ENCODE measurements around the gene TBX3.

Gene TBX3

DNA sequence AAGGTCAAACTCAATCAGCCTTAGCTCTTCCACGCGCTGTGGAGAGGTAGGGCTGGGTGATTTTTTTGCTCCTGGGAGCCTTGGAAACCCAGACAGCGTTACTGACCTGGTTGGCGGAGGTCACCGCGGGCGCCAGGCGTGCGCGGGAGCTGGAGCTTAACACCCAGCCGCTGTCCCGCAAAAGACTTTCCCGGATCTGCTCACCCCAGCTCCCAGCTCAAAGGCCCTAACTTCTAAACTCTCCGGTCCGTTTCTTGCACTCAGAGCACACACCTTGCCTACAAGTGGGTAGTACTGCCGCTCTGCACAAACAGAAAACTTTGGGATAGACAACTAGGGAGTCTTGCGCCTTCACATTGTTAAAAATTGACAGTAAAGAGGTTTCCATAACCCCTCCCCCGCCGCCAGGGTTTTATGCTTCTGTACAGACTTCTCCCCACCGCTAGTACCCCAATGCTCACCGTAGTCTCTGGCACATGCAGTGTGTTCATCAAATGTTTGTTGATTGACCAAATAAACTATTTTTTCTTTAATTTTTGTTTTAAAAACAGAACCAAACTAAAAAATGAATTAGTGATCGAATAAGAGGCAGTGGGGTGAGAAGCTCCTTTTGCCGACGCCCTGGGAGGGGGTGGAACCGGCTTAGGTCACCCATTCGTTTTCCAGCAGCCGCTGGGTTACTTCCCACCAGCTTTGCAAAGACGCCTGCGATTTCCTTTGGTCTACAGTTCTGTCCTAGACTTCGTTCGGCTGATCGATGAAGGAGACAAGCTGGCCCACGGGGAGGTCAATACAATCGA is 12.7 kb upstream of the TBX3 start:
- no peak for DNase-seq

DNA sequence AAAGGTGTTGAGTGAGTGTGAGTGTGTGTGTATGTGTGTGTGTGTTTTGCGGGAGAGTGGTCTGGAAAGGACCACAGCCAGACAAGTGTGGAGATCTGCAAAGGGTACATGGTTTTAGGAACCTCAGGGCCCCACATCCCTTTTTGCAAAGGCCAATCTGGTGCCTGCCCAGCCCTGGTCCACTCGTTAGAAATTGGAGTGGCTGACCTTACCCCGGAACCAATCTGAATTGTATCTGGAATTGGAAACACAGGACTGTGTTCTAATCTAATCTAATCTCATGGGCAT is 11.3 kb upstream of the TBX3 start:
- no peak for DNase-seq

DNA sequence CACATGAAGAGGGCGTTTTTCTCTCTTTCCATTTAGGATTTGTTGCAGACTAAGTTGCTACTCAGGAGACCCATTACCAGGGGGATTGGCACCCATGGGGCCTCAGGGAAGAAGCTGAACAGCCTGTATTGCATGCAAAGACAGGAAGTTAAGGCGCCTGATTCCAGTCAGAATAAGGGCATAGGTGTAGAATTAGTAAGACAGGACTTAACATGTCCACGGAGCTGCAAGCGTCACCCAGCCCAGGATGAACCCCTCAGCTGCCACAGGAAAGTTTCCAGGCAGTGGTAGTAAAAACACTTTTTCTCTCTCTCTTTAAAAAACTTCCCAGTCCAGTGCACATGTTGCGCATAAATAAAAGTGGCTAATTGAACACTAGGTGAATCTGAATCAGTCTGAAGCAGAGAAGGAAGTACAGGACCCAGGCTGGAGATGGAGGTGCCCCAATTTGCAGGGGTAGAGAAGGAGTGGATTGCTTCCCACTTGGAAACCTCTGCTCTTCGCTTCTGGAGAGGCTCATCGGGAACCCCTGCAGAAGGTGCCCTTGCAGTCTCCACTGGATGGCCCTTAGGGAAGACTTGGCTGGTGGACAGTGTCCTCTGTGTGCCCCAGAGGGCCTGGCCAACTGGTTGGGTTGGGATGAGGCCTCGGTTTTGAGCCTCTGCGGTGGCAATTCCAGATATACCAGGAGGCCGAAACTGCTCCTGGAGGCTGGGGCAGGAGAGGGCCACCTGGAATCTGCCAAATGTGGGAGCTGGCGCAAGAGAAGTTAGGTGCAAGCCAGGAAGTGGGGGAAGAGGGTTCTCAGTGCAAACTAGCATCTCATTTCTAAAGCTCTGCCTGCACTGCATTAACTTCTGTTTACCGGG is 10.7 kb upstream of the TBX3 start:
- no peak for DNase-seq

DNA sequence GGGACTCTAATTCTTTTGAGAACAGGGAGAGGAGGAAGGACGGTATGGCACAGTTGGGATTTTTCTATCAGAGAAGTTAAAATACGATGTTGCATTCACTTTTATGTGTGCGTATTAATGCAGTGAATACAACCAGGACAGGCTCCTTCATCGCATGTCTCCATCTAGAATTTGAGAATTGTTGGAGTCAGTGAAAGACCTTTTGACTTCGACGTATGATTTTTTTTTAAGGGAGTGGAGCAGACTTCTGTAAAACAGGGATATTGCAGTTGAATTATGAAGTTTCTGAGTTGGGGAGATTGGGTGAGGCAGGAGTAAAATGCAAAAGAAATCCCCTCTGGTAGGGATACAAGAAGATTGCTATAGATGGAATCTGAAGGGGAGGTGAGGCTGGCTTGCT is 9.6 kb upstream of the TBX3 start:
- no peak for DNase-seq

DNA sequence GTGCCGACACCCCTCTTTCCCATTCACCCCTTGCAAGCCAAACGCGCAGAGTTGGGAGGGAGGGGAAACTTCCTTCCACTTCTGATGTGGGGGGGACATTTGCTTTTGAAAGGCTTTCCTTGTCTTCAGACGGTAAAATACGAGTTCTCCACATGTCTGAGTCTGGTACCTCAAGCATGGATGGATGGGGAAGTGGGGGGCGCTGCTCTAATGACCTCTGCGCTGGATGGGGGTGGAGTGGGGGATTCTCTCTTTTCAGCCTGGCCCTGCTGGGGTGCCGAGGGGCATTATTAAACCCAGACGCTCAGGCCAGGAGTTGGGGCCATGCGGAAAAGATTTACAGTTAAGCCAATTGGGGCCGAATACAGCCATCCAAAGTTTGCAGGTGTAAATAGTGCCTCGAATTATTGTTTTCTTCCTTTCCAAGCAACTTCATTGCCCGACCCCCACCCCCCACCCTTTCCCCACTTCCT is 9.1 kb upstream of the TBX3 start:
- no peak for DNase-seq

DNA sequence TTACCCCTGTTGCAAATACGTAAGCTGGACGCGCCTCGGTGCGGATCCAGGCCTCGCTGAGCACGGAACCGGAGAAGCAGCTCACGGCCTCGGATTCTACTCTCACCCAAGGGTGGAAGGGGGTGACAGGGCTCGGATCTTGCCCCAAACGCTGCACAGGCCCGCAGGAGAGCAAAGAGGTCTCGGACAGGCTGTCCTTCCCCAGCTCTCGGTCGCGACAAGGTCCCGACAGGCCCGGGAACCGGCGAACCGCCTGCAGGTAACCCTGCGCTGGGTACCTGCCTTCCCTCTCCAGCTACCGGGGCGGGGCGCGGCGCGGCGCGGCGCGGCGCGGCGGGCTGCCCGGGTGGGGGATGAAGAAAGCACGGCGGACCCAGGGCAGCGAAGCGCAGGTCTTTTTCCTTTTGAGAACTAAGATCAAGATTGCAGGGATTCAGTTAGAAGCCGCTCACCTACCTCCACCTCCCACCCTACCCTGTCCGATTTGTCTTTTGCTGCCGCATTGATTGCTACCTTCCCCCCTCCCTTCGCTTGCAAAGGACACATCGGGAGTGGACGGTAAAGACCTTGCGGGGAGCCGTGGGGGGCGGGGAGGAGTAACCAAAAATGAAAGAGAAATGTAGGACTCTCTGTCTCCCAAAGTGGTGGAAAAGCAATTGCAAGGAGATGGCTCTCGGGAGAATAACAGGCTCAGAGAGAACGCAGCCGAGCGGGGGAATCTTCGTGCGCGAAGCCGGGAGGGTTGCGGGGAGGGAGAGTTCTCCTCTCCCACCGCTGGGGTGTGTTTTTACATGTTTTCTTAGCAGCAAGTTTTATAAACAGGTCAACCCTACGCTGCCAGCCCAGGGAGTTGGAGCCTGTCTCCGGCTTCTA is 8.4 kb upstream of the TBX3 start:
- no peak for DNase-seq

DNA sequence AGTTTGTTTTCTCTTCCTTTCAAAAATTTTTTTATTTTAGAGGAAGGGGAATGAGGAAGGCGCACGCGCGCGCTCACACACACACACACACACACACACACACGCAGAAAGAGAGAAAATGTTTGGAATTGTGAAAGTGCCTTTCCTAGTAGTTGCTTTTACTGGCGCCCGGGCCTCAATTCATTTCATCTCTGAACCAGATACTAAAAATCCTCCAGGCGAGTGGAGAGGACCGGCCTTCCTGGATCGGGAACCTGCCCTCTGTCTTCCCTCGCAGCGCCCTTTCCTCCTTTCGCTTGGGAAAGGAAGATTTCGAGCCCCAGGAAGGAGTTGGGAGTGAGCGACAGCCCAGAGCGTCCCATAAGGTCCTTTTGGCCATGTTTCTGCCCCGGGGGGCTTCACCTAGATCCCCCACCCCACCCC is 7.8 kb upstream of the TBX3 start:
- DNase-seq = no peak

DNA sequence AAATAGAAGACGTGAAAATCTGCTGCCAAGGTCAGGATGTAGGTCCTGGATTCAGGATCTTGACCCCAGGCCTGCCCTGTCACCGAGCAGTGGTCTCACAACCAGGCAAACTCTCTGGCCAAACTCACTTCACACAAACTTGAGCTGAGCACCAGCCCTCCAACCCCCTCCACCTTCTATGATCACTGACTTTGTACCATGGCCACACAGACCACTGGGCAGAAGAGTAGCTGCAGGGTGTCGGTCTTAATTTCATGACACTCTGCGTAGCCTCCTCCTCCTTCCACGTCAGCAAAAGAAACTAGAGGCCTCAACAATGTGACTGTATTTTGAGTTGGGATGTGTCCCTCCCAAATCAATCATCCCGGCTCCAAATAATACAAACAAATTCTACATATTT is 7.2 kb upstream of the TBX3 start:
- DNase-seq = no peak

DNA sequence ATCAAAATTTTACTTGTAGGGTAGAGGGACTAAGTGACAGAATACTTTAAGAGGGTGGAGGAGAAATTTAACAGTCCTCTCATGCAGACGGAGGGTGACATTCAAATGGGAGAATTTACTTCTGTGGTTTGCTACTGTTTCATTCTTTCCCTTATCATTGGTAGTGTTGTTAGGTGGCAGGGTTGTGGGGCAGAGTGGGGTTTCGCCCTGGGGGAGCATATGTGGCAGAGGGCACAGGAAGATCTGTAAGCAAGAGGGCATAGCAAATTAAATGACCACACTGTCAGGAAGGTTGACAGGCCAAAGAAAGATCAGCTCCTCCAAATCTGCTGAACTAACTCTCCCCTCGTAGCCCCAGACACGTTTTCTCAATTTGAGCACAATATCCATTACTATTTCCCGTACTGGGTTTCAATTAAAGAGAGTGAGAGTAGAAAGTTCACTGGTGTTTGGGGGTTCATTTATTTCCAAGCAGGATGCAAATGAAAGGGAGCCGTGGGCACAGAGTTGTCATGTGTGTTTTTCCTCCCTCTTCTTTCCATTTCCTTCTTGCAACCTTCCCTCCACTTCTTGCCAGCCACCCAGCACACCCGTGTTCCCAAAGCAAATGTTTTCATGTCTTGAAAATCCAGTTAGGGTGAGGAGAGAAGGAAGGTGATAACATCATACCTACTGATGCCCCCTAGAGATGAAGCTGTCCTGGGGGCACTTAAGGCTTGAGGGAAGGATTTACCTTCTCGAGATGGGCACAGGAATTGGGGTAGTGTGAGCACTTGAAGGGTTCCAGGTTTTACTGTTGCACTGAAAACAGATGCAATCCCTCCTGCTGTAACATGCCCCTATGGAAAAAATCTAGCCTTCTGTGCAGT is 6.5 kb upstream of the TBX3 start:
- no peak for DNase-seq

DNA sequence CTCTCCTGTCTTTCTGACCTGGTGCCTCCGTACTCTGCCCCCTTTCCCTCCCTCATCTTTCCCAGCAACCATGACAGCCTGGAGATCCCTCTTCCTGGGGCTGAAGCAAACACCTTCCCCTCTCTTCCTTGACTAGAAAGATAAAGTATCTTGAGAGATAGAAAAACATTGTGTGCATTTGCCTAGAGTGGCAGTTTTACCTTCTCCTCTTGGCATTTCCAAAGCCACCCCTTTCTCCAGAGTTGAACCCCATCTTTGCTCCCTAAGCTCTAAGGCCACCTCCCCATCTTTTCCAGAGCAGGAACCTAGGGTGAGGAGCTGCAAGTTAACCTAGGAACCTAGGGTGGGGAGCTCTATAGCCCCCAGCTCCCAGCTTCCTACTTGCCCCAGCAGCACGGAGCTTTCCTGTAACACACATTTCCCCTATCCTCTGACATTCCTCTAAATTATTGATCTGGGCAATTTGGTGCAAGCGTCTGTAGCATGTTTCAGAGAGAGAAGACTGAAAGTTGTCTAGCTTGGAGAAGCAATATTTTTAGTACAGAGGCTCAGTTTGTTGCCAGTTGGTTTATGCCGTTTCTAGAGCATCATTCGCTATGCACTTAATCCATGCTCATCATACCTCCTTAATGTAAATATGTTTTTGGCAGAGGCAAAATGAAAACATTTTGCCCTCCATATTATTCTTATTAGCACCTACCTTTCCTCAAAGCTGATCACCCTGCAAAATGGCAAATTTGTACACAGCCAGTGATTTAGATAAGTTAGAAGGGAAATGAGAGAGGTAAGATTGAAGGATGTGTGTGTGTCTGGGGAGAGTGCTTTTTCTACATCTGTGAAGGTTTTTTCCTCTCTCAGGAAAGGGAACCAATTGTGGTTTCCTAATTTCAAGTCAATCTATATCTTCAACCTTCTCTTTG is 5.4 kb upstream of the TBX3 start:
- DNase-seq = no peak

DNA sequence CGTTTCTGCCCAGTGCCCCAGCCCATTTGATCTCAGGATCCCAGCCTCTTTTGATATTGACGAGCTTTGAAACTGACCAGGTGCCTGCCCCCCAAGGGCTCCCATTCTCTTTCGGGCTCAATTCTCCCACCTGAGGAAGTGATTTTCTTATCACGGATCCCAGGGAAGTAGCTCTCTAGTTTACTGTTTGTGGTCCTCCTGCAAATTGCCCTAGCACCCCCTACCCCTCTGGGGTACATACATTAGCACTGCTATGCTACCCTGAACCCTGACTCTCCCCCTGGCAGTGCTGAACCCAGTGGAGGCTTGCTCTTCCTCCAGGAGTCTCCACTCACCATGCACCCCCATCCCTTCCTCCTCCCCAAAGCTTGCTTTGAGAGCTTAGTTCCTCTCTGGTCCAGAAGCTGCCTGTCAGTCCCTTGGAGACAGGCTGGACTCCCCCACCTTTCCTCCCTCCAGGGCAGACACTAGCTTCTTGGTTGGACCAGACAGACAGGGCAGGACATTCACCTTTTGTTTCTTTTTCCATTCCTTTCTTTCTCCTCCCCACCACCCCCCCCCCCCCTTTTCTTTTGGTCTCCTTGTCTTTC is 4.4 kb upstream of the TBX3 start:
- no peak for DNase-seq

DNA sequence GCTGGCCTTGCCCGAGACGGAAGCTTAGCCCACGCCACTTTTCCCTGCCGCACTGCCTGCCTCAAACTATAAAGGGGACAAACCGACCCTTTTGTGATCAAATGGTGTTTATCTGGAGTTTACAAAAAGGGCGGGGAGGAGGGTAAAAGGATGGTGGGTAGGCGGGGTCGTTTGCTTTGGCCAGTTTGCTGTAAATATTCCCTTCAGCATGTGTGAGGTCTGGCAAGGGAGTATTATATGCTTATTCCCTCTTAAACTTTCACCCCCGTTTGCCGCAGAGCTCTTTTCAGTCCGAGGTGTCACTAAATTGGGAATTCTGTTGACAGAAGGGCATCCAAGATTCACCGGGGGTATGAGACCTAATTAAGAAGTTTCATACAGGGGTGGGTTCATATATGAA is 3.8 kb upstream of the TBX3 start:
- DNase-seq = no peak

DNA sequence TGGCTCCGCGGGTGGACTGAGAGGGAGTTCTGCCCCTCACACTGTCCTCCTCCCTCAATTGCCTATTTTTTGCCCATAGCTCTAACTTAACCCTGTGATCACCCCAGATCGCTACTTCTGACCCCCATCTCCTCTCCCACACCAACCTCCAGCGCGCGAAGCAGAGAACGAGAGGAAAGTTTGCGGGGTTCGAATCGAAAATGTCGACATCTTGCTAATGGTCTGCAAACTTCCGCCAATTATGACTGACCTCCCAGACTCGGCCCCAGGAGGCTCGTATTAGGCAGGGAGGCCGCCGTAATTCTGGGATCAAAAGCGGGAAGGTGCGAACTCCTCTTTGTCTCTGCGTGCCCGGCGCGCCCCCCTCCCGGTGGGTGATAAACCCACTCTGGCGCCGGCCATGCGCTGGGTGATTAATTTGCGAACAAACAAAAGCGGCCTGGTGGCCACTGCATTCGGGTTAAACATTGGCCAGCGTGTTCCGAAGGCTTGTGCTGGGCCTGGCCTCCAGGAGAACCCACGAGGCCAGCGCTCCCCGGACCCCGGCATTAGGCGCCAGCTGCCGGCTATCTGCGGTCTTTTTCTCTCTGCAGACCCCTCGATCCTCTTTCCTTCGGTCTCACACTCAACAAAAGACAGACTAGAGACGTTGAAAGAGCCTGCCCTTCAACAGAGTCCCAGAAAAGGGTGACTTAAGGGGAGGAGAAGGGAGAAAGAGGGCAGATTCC is 3.0 kb upstream of the TBX3 start:
- no peak for DNase-seq

DNA sequence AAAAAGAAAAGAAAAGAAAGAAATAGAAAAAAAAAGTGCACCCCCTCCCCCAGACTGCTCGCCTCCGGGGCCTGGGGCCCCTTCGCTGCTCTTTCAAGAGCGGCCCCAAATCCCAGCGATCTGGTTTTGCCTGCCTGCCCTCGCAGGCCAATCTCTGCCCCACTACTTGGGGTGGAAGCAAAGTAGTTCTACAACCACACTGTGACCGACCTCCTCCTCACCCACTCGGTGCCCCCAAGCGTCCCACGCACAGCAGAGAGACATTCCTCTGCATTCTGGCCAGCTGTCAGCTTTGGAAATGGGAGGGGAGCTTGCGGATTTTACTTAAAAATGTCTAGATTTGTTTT is 2.4 kb upstream of the TBX3 start:
- DNase-seq = no peak

DNA sequence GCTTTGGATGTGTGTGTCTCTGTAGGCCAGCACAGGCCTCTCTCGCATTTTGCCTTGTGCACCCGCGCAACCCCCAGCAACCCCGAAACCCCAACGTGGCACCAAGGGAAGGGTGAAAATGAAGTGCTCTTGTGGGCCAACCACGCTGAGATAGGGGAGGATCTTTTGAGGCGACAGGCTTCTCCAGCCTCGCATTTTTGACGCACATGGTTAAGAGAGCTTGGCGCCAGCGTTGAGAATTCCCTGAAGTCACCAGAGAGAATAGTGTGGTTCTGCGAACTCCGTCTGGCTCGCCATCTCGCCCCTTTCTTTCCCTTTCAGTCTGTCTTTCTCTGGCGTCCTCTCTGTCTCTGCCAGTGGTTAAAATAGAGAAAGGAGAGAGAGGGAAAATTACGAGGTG is 1.9 kb upstream of the TBX3 start:
- DNase-seq = no peak

DNA sequence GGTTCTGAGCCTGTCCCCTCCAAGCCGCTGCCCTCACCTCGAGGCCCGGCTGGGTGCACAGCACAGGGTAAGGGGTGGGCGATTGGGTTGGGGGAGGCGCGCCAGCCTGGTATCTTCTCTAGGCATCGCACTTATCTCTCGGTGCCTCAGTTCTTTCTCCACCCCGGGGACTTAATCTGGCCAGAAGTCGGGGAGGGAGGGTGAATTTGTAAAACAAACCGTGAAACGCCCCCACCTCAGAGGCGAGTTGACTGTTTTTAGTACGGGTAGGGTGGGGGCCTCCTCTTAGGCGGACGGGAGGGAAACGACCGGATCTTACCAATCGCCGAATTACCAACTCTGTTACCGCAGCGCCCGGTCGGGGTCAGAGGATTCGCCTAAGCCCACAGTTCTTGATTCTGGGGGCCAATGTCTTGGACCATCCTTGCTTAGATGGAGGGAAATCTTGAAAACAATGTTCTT is 1.4 kb upstream of the TBX3 start:
- DNase-seq = no peak

DNA sequence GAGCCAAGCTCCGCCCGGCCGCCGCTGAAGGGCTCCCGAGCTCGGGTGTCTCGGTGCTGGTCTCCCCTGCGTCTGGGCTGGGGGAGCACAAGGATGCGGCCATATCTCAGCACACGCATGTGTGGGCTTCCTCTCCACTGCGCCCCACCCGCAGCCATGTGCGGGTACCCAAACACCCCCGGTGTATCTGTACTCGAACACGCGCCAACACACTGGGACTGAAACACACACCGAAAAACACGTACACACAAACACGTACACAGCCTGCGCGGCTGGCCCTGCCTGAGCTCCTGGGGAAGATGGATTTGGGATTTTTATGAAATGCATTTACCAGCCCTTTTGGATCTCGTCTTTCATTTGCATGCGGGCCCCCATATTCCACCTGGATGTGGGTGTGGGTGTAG is 897 bp upstream of the TBX3 start:
- DNase-seq = no peak

DNA sequence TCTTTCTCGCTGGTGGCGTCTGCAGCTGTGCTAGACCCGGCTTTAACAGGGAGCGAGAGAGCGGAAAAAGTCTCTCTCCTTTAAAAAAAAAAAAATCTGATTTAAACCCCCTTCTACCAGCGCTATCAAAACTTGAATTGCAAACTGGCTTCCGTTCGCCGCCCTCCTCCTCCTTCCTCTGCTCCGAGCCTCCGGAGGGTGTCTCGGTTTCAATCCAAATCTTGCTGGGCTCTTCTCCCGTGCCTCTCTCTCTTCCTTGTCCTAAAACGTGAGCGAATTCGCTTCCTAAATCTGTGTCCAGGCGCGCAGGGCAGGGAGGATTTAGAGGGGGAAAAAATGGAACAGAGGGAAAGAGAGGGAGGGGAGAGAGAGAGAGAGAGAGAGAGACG is 272 bp downstream of the TBX3 start:
- no peak for DNase-seq

DNA sequence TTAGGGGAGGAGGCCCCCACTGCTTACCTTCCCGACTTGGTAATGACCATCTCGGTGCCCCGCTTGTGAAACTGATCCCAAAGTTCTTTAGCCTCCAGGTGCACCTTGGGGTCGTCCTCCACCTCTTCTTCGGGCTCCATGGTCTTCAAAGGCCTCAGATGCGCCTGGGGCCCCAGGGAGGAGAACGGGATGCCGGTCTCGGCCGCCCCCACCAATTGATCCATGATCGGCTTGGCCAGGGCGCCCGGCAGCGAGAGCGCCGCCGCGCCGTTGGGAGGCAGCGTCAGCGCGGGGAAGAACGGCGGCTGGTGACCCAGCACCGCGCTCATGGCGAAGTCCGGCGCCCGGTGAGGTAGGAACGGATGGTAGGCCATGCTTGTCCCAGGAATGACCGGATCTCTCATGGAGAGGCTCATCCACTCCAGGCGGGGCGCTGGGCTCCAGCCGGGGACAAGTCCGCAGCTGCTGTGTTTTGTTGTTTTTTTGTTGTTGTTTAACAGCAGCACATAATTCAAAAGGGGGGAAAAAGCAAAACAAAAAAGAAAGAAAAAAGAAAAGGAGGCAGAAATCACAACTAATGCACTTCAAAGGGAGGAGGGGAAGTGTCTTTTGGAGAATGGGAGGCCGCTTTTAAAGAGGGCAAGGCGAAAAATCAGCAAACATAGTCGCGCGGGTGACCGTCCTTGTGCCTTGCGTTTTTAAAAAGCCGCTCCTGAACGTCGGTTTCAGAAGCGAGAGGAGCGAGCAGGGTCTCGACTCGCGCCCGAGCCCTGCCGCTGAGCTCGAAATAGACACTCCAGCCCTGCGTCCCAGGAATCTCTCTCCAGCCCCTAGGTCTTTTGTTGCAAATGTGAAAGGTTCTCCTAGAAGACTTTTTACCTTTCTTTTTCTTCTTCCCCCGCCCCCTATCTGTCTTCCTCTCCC is 928 bp downstream of the TBX3 start:
- no peak for DNase-seq
